CD14-positive monocyte (primary cell): Measurements from ENCODE around the gene ELMO1. TPM values are rescaled to one million over a fixed set of nuclear protein-coding genes. Genes with fewer than 3 reads are reported as not detected.

Experiments used
- DNase-seq, 3 donors: peaks; one replicate each; pipeline ENCODE4 v3.0.0-alpha.2; 2011 to 2022
- H2AFZ ChIP-seq: 2 replicates; pipeline ENCODE4 v1.6.0; 2012; ENCODE audit warnings: mild to moderate bottlenecking, low read depth, low read length, inconsistent platforms; ENCODE audit not compliant: insufficient read depth, poor library complexity, severe bottlenecking
- H3K27ac ChIP-seq, 2 donors: 1 replicate in 1 of 2; 2 replicates in 1 of 2; pipeline ENCODE4 v1.5.1; 2012 to 2013; ENCODE audit warnings: low read length in 2 of 2, control low read depth in 1 of 2, inconsistent platforms in 1 of 2, low read depth in 1 of 2, mild to moderate bottlenecking in 1 of 2
- H3K27me3 ChIP-seq, 2 donors: one replicate each; pipeline versions ENCODE4 v1.6.0 to v1.6.1; 2011 to 2013; ENCODE audit warnings: low read length in 2 of 2; ENCODE audit not compliant: control insufficient read depth in 2 of 2, insufficient read depth in 2 of 2
- H3K36me3 ChIP-seq, 2 donors: replicated peaks in 1 of 2; 1 replicate in 1 of 2; 2 replicates in 1 of 2; pipeline versions ENCODE4 v1.5.1 to v1.6.1; 2012 to 2013; ENCODE audit warnings: low read length in 2 of 2, control low read depth in 1 of 2, inconsistent platforms in 1 of 2, mild to moderate bottlenecking in 1 of 2; ENCODE audit not compliant: insufficient read depth in 2 of 2, control insufficient read depth in 1 of 2
- H3K4me1 ChIP-seq, 2 donors: 1 replicate in 1 of 2; 2 replicates in 1 of 2; pipeline versions ENCODE4 v1.5.1 to v1.6.1; 2012 to 2013; ENCODE audit warnings: low read length in 2 of 2, control low read depth in 1 of 2, inconsistent platforms in 1 of 2, mild to moderate bottlenecking in 1 of 2, moderate library complexity in 1 of 2; ENCODE audit not compliant: insufficient read depth in 2 of 2, control insufficient read depth in 1 of 2
- H3K4me2 ChIP-seq: replicated peaks from 2 replicates; pipeline ENCODE3; 2012; ENCODE audit warnings: low read length, moderate library complexity, mild to moderate bottlenecking; ENCODE audit not compliant: poor library complexity, severe bottlenecking; ENCODE audit errors: extremely low read depth
- H3K4me3 ChIP-seq, 3 experiments: fragments of 200-600 bp in 1 of 3; sonication (generic) in 1 of 3; replicated peaks in 1 of 3; 1 replicate in 2 of 3; 2 replicates in 1 of 3; pipeline ENCODE4 v1.5.1; 2011 to 2013; ENCODE audit warnings: low read length in 3 of 3, mild to moderate bottlenecking in 3 of 3, control low read depth in 2 of 3, low read depth in 2 of 3, inconsistent platforms in 1 of 3, moderate library complexity in 1 of 3
- H3K79me2 ChIP-seq: 2 replicates; pipeline ENCODE4 v1.6.0; 2012; ENCODE audit warnings: mild to moderate bottlenecking, control low read depth, inconsistent platforms, low read length, moderate library complexity; ENCODE audit not compliant: insufficient read depth
- H3K9ac ChIP-seq: 2 replicates; pipeline ENCODE4 v1.6.0; 2017; ENCODE audit warnings: low read length, mild to moderate bottlenecking; ENCODE audit not compliant: insufficient read depth, poor library complexity, severe bottlenecking
- H3K9me3 ChIP-seq, 2 donors: replicated peaks in 1 of 2; 1 replicate in 1 of 2; 2 replicates in 1 of 2; pipeline versions ENCODE4 v1.5.1 to v1.6.1; 2012 to 2013; ENCODE audit warnings: low read length in 2 of 2, control low read depth in 1 of 2; ENCODE audit not compliant: control insufficient read depth in 1 of 2, insufficient read depth in 1 of 2
- H4K20me1 ChIP-seq: 2 replicates; pipeline ENCODE4 v1.6.0; 2012; ENCODE audit warnings: mild to moderate bottlenecking, low read length, control low read depth, moderate library complexity; ENCODE audit not compliant: insufficient read depth
- H3K27ac Mint-ChIP-seq, 7 donors: one replicate each; pipeline ENCODE4 v1.8.0; 2020; ENCODE audit warnings: mild to moderate bottlenecking in 7 of 7, mixed read lengths in 7 of 7, moderate library complexity in 6 of 7, inconsistent platforms in 2 of 7
- H3K27me3 Mint-ChIP-seq, 3 donors: one replicate each; pipeline ENCODE4 v1.8.0; 2021 to 2022; ENCODE audit warnings: low read depth in 3 of 3, mild to moderate bottlenecking in 3 of 3, mixed read lengths in 3 of 3, moderate library complexity in 3 of 3, inconsistent platforms in 1 of 3
- H3K36me3 Mint-ChIP-seq, 2 donors: one replicate each; pipeline ENCODE4 v1.8.0; 2020; ENCODE audit warnings: mixed read lengths in 2 of 2, inconsistent platforms in 1 of 2, mild to moderate bottlenecking in 1 of 2
- H3K4me1 Mint-ChIP-seq: one replicate; pipeline ENCODE4 v1.8.0; 2020; ENCODE audit warnings: mild to moderate bottlenecking, mixed read lengths
- H3K4me3 Mint-ChIP-seq, 2 donors: one replicate each; pipeline ENCODE4 v1.8.0; 2020; ENCODE audit warnings: mild to moderate bottlenecking in 2 of 2, mixed read lengths in 2 of 2, moderate library complexity in 1 of 2
- H3K9me3 Mint-ChIP-seq, 7 donors: one replicate each; pipeline ENCODE4 v1.8.0; 2020 to 2022; ENCODE audit warnings: mixed read lengths in 7 of 7, mild to moderate bottlenecking in 6 of 7, moderate library complexity in 6 of 7, inconsistent platforms in 2 of 7
- WGBS: methylation state at CpG from one replicate; pipeline ENCODE4 v1.1.5; 2013; ENCODE audit warnings: missing lambda C conversion rate; ENCODE audit not compliant: insufficient coverage; 5-methylcytosine and 5-hydroxymethylcytosine counted together
- intact Hi-C, 2 donors: fragments of 100-400 bp; cut with micrococcal nuclease; formaldehyde crosslinking; loops; one replicate each; pipeline versions ENCODE4 v1.15.0 to v1.15.1; 2023
- polyA plus RNA-seq, 3 donors: library from polyadenylated mRNA; depleted of rRNA in 1 of 3; unstranded in 2 of 3; stranded (reverse) in 1 of 3; fragments of 300-500 nt in 2 of 3; fragments of >200 nt in 1 of 3; fragmentation: Illumina TruSeq in 2 of 3; gene quantifications; 1 replicate in 2 of 3; 2 replicates in 1 of 3; pipeline ENCODE4 v1.2.3, GENCODE V29; 2012 to 2021
- TF ChIP-seq, protein P1 (sequence below): fragments of 200-600 bp; IDR thresholded peaks from one replicate; pipeline ENCODE4 v1.8.0; 2022; ENCODE audit warnings: antibody characterized with exemption, mild to moderate bottlenecking

The ELMO1 gene
- polyA plus RNA-seq, 3 donors = 46.6 to 50.2 (median 46.7) TPM

DNA sequence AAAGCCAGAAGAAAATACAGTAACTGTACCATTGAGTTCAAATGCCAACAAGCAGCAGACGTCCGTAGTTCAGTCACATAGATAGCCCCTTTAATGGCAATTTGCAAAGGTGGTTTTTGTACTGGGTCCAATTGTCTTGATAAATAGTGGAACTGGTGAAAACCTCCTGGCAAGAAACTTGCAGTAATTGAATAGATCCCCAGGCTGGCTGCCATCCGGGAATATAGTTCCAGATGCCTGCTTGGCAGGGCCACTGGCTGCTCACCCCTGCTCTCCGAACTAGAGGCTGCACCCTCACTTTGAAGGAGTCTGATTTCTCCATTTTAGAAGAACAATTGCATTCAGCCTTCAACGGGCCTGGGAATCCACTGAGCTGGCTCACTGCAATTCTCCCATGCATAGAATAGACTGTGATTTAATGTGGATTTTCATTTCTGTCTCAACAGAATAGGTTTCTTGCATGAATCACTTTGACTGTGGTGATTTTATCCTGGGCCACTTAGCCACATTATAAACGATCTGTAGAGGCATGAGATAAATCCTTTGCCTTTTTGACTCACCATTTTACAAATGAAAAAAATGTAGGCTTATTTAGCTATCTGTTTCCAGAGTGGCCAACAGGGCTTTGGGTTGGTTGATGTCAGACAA is 35.9 kb upstream of the ELMO1 start:
- Histone ChIP-seq H3K9me3 (peaks cover 5 to 14% of the 10 kb centered on the region in 2 donors), H3K9ac (no peak overlapping the region), H4K20me1 (no peaks in the 10 kb centered on the region), H3K27me3 (no peaks in the 10 kb centered on the region), H3K4me1 (peaks cover 13 to 17% of the 10 kb centered on the region in 2 donors), H3K4me2 (no peak overlapping the region), H3K27ac (no peak overlapping the region), H3K4me3 (no peak overlapping the region), H2AFZ (no peak overlapping the region), H3K79me2 (no peaks in the 10 kb centered on the region), H3K36me3 (no peaks in the 10 kb centered on the region)
- H3K36me3 Mint-ChIP-seq = peaks cover 0 to 3% of the 10 kb centered on the region in 2 donors
- intact Hi-C loops = no loop called here
- H3K27me3 Mint-ChIP-seq = peaks cover 0 to 12% (median 2%) of the 10 kb centered on the region in 3 donors
- no peak overlapping the region for H3K27ac Mint-ChIP-seq
- WGBS = 98% methylated on average over 4 of the region's 6 CpGs
- no peak overlapping the region for H3K4me3 Mint-ChIP-seq
- TF ChIP-seq, protein P1, sequence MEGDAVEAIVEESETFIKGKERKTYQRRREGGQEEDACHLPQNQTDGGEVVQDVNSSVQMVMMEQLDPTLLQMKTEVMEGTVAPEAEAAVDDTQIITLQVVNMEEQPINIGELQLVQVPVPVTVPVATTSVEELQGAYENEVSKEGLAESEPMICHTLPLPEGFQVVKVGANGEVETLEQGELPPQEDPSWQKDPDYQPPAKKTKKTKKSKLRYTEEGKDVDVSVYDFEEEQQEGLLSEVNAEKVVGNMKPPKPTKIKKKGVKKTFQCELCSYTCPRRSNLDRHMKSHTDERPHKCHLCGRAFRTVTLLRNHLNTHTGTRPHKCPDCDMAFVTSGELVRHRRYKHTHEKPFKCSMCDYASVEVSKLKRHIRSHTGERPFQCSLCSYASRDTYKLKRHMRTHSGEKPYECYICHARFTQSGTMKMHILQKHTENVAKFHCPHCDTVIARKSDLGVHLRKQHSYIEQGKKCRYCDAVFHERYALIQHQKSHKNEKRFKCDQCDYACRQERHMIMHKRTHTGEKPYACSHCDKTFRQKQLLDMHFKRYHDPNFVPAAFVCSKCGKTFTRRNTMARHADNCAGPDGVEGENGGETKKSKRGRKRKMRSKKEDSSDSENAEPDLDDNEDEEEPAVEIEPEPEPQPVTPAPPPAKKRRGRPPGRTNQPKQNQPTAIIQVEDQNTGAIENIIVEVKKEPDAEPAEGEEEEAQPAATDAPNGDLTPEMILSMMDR = no peak
- no peak for DNase-seq
- H3K9me3 Mint-ChIP-seq = peaks cover 2 to 18% (median 10%) of the 10 kb centered on the region in 7 donors
- peaks cover 19% of the 10 kb centered on the region for H3K4me1 Mint-ChIP-seq

DNA sequence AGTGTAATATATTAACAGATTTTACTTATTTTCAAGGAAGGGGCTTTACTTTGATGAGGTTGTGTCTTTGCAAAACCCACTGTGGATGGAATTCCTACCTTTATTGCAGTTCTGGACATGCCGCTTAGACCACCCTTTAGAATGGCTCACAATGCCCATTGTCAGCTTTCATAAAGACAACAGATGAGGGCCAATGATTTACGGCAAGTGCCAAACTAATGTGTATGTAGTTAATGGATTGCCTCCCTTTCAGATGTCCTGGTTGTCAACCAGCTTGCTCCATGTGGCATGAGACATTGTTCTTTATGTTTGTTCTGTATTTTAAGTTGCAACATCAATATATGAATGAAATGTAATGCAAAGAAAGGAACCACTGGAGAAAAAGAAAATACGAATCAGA is 35.0 kb upstream of the ELMO1 start:
- no peak overlapping the region for H3K27ac Mint-ChIP-seq
- H3K9me3 Mint-ChIP-seq = peaks cover 2 to 18% (median 10%) of the 10 kb centered on the region in 7 donors
- Histone ChIP-seq H3K36me3 (no peaks in the 10 kb centered on the region), H3K27ac (no peak overlapping the region), H3K27me3 (peaks cover 0 to 1% of the 10 kb centered on the region in 2 donors), H3K9me3 (peaks cover 5 to 14% of the 10 kb centered on the region in 2 donors), H4K20me1 (no peaks in the 10 kb centered on the region), H2AFZ (no peak overlapping the region), H3K4me3 (no peak overlapping the region), H3K4me1 (peaks cover 14 to 17% of the 10 kb centered on the region in 2 donors), H3K4me2 (no peak overlapping the region), H3K9ac (no peak overlapping the region), H3K79me2 (no peaks in the 10 kb centered on the region)
- no CpG with 5 or more reads among the region's 3 CpGs for WGBS
- TF ChIP-seq, protein P1 = no peak
- H3K4me3 Mint-ChIP-seq = no peak overlapping the region
- DNase-seq = no peak
- peaks cover 0 to 12% (median 2%) of the 10 kb centered on the region in 3 donors for H3K27me3 Mint-ChIP-seq
- intact Hi-C loops = no loop called here
- peaks cover 0 to 3% of the 10 kb centered on the region in 2 donors for H3K36me3 Mint-ChIP-seq
- peaks cover 19% of the 10 kb centered on the region for H3K4me1 Mint-ChIP-seq
